Right lobe of liver (tissue), 4 donors: Measurements from ENCODE around the gene CX3CL1.

Source experiments
- CTCF ChIP-seq, 4 donors: fragments of 200-600 bp in 3 of 4; fragments of 450-650 bp in 1 of 4; IDR thresholded peaks; one replicate each; pipeline versions ENCODE4 v1.5.1 to v1.8.0; 2016 to 2022; ENCODE audit warnings: antibody characterized with exemption in 4 of 4, mild to moderate bottlenecking in 2 of 4
- POLR2A ChIP-seq: fragments of 450-650 bp; IDR thresholded peaks from one replicate; pipeline ENCODE4 v1.6.1; 2017; ENCODE audit warnings: antibody characterized with exemption, mild to moderate bottlenecking
- donor health status: DM: no; HTN: no; CAD: no.
- donor health status: DM: no; HTN: no; CAD: no.
- donor health status: DM: no; HTN: yes; CAD: no.

- TF ChIP-seq CTCF (IDR thresholded peaks at IDR 0.05) (no peak), POLR2A (no peak)
These were observed 58.7 kb downstream of the CX3CL1 start for GRCh38 chr16:57430955-57431354.
